Measurements from ENCODE around the gene PC.

The PC gene

GRCh38 chr11:66976925-66977324 is 18.7 kb upstream of the PC start:
- no peak for DNase-seq (ENCODE audit: low read depth)
- no peak overlapping the region for H3K4me3 ChIP-seq (replicated peaks; ENCODE audit: low read depth, low read length)
- TF ChIP-seq, protein P1, sequence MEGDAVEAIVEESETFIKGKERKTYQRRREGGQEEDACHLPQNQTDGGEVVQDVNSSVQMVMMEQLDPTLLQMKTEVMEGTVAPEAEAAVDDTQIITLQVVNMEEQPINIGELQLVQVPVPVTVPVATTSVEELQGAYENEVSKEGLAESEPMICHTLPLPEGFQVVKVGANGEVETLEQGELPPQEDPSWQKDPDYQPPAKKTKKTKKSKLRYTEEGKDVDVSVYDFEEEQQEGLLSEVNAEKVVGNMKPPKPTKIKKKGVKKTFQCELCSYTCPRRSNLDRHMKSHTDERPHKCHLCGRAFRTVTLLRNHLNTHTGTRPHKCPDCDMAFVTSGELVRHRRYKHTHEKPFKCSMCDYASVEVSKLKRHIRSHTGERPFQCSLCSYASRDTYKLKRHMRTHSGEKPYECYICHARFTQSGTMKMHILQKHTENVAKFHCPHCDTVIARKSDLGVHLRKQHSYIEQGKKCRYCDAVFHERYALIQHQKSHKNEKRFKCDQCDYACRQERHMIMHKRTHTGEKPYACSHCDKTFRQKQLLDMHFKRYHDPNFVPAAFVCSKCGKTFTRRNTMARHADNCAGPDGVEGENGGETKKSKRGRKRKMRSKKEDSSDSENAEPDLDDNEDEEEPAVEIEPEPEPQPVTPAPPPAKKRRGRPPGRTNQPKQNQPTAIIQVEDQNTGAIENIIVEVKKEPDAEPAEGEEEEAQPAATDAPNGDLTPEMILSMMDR (IDR thresholded peaks at IDR 0.05; ENCODE audit: low read length, missing control alignments) = no peak

DNA sequence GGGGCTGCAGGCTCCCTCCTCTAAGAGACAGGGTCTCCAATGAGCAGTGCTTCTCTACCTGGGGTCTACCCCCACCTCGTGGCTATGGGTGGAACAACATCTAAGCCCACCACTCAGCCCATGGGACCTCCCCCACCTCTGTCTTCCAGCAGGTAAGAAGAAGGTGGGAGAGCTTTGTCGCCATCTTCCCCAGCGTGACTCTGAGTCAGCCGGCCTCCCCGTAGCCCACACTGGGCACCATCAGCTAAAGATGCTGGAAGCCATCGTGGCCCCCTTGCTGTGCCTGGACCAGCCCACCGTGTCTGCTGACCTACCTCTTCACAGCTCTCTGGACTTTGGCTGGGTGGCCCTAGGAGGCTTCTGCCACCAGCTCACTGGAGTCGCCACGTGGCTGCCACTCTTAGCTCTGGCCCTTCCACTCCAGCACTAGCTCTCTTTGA is 17.9 kb upstream of the PC start:
- DNase-seq (ENCODE audit: low read depth) = no peak
- no peak overlapping the region for H3K4me3 ChIP-seq (replicated peaks; ENCODE audit: low read depth, low read length)
- TF ChIP-seq, protein P1 (IDR thresholded peaks at IDR 0.05; ENCODE audit: low read length, missing control alignments) = peak; percentile 83

- no peak overlapping the region for H3K4me3 ChIP-seq (replicated peaks; ENCODE audit: low read depth, low read length)
- no peak for DNase-seq (ENCODE audit: low read depth)
- TF ChIP-seq, protein P1 (IDR thresholded peaks at IDR 0.05; ENCODE audit: low read length, missing control alignments) = no peak
Measured at GRCh38 chr11:66975405-66976027, 17.3 kb upstream of the PC start.

- no peak within 1 kb of the TSS for H3K4me3 ChIP-seq (replicated peaks; ENCODE audit: low read depth, low read length)
- TF ChIP-seq, protein P1 (IDR thresholded peaks at IDR 0.05; ENCODE audit: low read length, missing control alignments) = no peak
- no peak for DNase-seq (ENCODE audit: low read depth)
Measured at GRCh38 chr11:66974724-66975404, 16.7 kb upstream of the PC start, which contains the start of gene C11orf86. C11orf86 (plus strand) TSS chr11:66975304; CDS start chr11:66975363, 59 bp downstream.

- no peak overlapping the region for H3K4me3 ChIP-seq (replicated peaks; ENCODE audit: low read depth, low read length)
- DNase-seq (ENCODE audit: low read depth) = peak; percentile 53
- TF ChIP-seq, protein P1 (IDR thresholded peaks at IDR 0.05; ENCODE audit: low read length, missing control alignments) = no peak
Measured at GRCh38 chr11:66973956-66974580, 15.9 kb upstream of the PC start.

- TF ChIP-seq, protein P1 (IDR thresholded peaks at IDR 0.05; ENCODE audit: low read length, missing control alignments) = no peak
- H3K4me3 ChIP-seq (replicated peaks; ENCODE audit: low read depth, low read length) = no peak overlapping the region
- no peak for DNase-seq (ENCODE audit: low read depth)
Measured at GRCh38 chr11:66971488-66971887, 13.3 kb upstream of the PC start.

Measured in fibroblast of pulmonary artery (primary cell).